RWPE2 (cell line): ENCODE data around the gene JPH3.

ENCODE experiments used
- ATAC-seq: fragments of 200-7000 bp; cut with Tn5 transposase; 3 replicates; pipeline ENCODE4 v1.9.1; 2021; ENCODE audit warnings: low read depth
- DNase-seq: peaks from one replicate; pipeline ENCODE4 v3.0.0-alpha.2; 2020; ENCODE audit warnings: low spot score
- H3K27ac ChIP-seq: fragments of 450-650 bp; 2 replicates; pipeline ENCODE4 v1.5.1; 2017; ENCODE audit warnings: mild to moderate bottlenecking; ENCODE audit not compliant: poor library complexity, severe bottlenecking
- H3K27me3 ChIP-seq: fragments of 250-450 bp; sonication (Bioruptor Pico); 2 replicates; pipeline ENCODE4 v1.5.1; 2021; ENCODE audit warnings: mild to moderate bottlenecking, moderate library complexity; ENCODE audit not compliant: insufficient read depth, poor library complexity, severe bottlenecking
- H3K36me3 ChIP-seq: fragments of 250-450 bp; sonication (Bioruptor Pico); 2 replicates; pipeline ENCODE4 v1.5.1; 2020; ENCODE audit warnings: low read depth, mild to moderate bottlenecking, moderate library complexity
- H3K4me1 ChIP-seq: fragments of 250-450 bp; sonication (Bioruptor Pico); 2 replicates; pipeline ENCODE4 v1.5.1; 2021; ENCODE audit warnings: mild to moderate bottlenecking, moderate library complexity; ENCODE audit not compliant: insufficient read depth, poor library complexity, severe bottlenecking
- H3K4me3 ChIP-seq: fragments of 250-450 bp; sonication (Bioruptor Pico); 2 replicates; pipeline ENCODE4 v1.5.1; 2021; ENCODE audit warnings: mild to moderate bottlenecking, moderate library complexity; ENCODE audit not compliant: severe bottlenecking
- H3K9me3 ChIP-seq: fragments of 250-450 bp; sonication (Bioruptor Pico); 2 replicates; pipeline ENCODE4 v1.5.1; 2021; ENCODE audit warnings: mild to moderate bottlenecking, moderate library complexity; ENCODE audit not compliant: severe bottlenecking
- TF ChIP-seq, protein P1 (sequence below): fragments of 450-650 bp; IDR thresholded peaks from one replicate; pipeline ENCODE4 v1.5.1; 2017; ENCODE audit warnings: mild to moderate bottlenecking, moderate library complexity; ENCODE audit not compliant: poor library complexity, severe bottlenecking

The JPH3 gene

GRCh38 chr16:87615621-87616041 is 13.3 kb downstream of the JPH3 start:
- Histone ChIP-seq H3K27me3 (no peaks in the 10 kb centered on the region), H3K4me1 (no peaks in the 10 kb centered on the region), H3K9me3 (no peaks in the 10 kb centered on the region), H3K27ac (no peak overlapping the region), H3K36me3 (no peaks in the 10 kb centered on the region), H3K4me3 (no peak overlapping the region)
- TF ChIP-seq, protein P1, sequence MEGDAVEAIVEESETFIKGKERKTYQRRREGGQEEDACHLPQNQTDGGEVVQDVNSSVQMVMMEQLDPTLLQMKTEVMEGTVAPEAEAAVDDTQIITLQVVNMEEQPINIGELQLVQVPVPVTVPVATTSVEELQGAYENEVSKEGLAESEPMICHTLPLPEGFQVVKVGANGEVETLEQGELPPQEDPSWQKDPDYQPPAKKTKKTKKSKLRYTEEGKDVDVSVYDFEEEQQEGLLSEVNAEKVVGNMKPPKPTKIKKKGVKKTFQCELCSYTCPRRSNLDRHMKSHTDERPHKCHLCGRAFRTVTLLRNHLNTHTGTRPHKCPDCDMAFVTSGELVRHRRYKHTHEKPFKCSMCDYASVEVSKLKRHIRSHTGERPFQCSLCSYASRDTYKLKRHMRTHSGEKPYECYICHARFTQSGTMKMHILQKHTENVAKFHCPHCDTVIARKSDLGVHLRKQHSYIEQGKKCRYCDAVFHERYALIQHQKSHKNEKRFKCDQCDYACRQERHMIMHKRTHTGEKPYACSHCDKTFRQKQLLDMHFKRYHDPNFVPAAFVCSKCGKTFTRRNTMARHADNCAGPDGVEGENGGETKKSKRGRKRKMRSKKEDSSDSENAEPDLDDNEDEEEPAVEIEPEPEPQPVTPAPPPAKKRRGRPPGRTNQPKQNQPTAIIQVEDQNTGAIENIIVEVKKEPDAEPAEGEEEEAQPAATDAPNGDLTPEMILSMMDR = no peak
- ATAC-seq (no peak), DNase-seq (no peak)

GRCh38 chr16:87616556-87616955 is 14.2 kb downstream of the JPH3 start:
- Histone ChIP-seq H3K4me1 (no peaks in the 10 kb centered on the region), H3K9me3 (no peaks in the 10 kb centered on the region), H3K27me3 (no peaks in the 10 kb centered on the region), H3K36me3 (no peaks in the 10 kb centered on the region), H3K27ac (no peak overlapping the region), H3K4me3 (no peak overlapping the region)
- TF ChIP-seq, protein P1 = no peak
- no peak for DNase-seq
- ATAC-seq = no peak

DNA sequence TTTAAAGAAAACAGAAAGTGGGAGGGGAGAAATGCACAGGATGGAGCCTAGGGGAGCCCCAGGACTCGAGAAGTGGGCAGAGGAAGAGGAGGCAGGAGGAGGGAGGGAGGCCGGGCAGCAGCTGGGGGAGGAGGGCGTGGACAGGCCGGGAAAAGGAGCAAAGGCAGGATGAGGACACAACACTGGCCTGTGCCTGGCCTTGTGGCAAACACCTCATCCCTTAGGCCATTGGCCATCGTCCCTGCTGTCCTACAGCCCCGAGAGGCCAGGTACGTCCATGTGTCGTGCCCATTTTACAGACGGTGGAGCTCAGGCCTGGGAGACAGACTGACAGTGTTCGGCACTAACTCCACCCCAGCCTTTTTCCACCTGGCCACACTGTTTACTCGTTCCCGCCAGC is 15.9 kb downstream of the JPH3 start:
- no peak for ATAC-seq
- Histone ChIP-seq H3K4me3 (no peak overlapping the region), H3K4me1 (no peaks in the 10 kb centered on the region), H3K27ac (no peak overlapping the region), H3K27me3 (no peaks in the 10 kb centered on the region), H3K36me3 (no peaks in the 10 kb centered on the region), H3K9me3 (no peaks in the 10 kb centered on the region)
- TF ChIP-seq, protein P1 = no peak
- DNase-seq = no peak

DNA sequence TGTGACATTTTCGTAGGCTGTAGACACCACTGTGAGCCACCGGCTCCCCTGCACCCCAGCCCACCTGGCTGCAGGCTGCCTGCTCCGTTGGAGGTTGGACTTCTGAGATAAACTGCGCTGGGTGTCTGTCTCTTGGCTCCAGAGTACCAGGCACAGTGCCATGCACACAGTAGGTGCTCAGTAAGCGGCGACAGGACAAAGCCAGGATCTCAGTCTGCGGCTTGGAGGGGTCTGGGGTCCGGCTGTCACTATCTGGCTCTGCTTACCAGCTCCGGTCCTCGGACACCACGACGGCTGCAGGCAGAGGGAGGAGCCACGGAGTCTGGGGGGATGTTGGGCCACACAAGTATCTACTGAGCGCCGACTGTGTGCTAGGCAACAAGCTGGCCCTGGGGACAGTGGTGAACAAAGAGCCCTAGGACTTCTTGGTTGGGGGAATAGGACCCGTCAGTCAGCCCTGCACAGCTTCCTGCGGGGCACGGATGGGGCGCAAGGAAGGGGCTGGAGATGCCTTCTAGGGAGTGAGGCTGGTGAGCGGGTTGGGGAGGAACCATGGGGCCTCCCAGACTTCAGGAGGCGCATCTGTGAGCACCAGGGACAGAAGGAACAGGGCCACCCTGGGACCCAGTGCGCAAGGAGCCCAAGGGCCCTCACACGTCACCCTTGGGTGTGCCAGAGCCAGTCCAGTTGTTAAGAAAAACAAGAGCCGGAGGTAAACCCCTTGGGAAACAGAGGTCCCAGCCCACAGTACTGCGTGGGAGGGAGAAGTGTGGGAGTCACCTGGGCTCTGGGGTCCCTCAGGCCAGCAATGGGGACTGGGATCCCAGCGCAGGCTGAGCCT is 17.3 kb downstream of the JPH3 start:
- TF ChIP-seq, protein P1 = no peak
- H3K27ac ChIP-seq = no peak overlapping the region
- no peaks in the 10 kb centered on the region for H3K4me1 ChIP-seq
- H3K27me3 ChIP-seq = peaks cover 4% of the 10 kb centered on the region
- no peak overlapping the region for H3K4me3 ChIP-seq
- no peaks in the 10 kb centered on the region for H3K36me3 ChIP-seq
- no peaks in the 10 kb centered on the region for H3K9me3 ChIP-seq
- ATAC-seq (no peak; the same call in 2 of the 3 replicates), DNase-seq (no peak)

DNA sequence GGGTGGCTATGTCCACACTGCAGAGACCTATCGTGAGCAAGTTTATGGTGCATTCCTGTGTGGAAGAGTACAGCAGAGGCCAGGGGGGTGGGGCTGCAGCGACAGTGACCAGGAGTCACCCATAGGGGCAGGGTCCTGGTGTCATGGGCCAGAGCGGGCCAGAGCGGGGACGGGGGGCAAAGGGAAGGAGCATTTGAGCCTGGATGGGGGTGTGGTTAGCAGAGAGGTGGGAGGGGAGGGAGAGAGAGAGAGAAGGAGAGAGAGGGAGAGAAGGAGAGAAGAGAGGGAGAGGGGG is 17.8 kb downstream of the JPH3 start:
- Histone ChIP-seq H3K4me3 (no peak overlapping the region), H3K27ac (no peak overlapping the region), H3K9me3 (no peaks in the 10 kb centered on the region), H3K27me3 (peaks cover 4% of the 10 kb centered on the region), H3K36me3 (no peaks in the 10 kb centered on the region), H3K4me1 (no peaks in the 10 kb centered on the region)
- ATAC-seq (no peak), DNase-seq (no peak)
- TF ChIP-seq, protein P1 = no peak
